ENCODE data around the gene RPL12.

The RPL12 gene

GRCh38 chr9:127450830-127451607 is at the start of gene RPL12, which contains the start of gene LRSAM1:
RPL12 (minus strand) TSS chr9:127451406; CDS start chr9:127451317, 89 bp downstream.
LRSAM1 (plus strand) TSS chr9:127451510; CDS start chr9:127454528, 3,018 bp downstream.
- DNase-seq (ENCODE audit: low spot score): peak; percentile 97

DNA sequence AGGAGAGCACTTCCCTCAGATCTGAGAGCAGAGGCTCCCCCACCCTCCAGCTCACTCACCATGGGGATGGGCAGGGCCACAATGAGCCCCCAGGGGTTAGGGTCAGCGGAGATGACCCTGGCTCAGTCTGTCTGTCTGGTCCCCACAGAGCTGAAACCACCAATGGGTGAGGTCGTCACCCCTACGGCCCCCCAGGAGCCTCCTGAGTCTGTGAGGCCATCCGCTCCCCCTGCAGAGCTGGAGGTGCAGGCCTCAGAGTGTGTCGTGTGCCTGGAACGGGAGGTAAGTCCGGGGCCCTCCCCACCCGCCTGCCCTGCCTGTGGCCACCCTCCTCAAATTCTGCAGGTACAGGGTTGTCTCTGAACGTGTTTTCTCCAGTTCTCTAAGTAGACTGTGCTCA is 49.7 kb upstream of the RPL12 start:
- DNase-seq (ENCODE audit: low spot score): no peak

- DNase-seq (ENCODE audit: low spot score): no peak
Observed at GRCh38 chr9:127500399-127500798, 49.2 kb upstream of the RPL12 start.

DNA sequence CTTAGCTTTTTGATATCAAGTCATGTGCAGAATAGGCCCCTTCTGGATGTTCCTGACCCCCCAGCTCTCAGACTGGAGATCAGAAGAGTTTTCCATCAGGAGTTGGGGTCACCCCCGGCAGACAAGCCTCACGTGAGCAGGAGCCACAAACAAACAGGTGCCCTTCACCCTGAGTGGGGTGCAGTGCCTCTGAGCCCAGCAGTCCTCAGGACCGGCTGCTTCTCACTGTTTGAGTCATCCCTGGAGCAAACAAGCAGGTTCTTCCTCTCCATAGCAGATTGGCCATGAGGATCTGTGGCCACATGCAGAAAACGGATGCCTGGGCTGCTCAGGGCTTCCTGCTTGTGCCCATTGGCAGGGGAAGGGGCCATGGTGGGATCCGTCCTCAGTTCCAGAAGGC is 47.1 kb upstream of the RPL12 start:
- no peak for DNase-seq (ENCODE audit: low spot score)

GRCh38 chr9:127497656-127498290 is 46.6 kb upstream of the RPL12 start:
- DNase-seq (ENCODE audit: low spot score): no peak

- DNase-seq (ENCODE audit: low spot score): no peak
Observed at GRCh38 chr9:127496974-127497373, 45.8 kb upstream of the RPL12 start.

- no peak for DNase-seq (ENCODE audit: low spot score)
Observed at GRCh38 chr9:127495884-127496555, 44.8 kb upstream of the RPL12 start.

DNA sequence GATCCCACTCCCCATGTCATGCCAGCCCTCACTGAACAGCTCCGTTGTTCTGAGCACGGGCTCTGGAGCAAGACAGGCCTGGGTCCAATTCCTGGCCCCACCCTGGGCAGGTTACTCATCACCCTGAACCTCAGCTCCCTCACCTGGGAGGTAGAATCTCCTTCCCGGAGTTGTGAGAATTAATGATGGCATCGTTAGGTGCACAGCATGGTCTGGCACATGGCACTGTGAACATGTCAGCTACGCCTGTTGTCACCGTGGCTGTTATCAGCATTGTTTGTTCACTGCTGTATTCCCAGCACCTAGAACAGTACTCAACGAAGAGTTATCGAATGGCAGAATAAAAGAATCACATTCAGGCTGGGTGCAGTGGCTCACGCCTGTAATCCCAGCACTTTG is 43.1 kb upstream of the RPL12 start:
- no peak for DNase-seq (ENCODE audit: low spot score)

DNA sequence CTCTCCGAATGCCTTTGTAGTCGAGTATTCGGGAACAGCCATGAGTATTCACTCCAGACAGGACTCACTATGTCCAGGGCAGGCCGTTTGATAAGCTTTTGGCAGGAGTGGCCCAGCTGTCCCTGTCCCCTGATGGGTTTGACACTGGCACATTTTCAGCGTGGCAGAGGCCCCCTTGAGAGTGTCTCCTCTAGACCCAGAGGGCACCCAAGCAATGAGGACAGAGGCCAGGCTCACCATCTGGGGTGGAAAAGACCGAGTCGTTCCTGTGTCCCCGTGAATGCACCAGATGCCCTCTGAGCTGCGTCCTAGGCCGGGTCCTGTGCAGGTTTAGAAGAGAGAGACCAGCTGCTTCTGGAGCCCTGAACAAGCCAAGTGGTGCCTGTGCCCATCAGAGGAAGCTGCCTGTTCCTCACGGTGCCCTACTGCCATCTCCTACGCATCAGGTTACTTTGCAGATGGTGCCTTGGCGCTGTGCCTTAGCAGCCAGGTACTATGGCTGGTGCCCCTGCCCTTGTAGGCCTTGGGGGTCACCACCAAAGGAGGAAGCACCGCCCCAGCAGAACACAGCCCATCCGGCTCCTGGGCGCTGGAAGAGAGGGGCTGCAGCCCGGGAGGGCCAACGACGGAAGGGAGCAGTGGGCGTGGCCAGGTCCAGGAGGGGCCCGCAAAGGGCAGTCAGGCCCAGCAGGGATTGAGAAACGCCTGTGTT is 42.5 kb upstream of the RPL12 start:
- no peak for DNase-seq (ENCODE audit: low spot score)

- DNase-seq (ENCODE audit: low spot score): no peak
Observed at GRCh38 chr9:127492616-127493015, 41.4 kb upstream of the RPL12 start.

DNA sequence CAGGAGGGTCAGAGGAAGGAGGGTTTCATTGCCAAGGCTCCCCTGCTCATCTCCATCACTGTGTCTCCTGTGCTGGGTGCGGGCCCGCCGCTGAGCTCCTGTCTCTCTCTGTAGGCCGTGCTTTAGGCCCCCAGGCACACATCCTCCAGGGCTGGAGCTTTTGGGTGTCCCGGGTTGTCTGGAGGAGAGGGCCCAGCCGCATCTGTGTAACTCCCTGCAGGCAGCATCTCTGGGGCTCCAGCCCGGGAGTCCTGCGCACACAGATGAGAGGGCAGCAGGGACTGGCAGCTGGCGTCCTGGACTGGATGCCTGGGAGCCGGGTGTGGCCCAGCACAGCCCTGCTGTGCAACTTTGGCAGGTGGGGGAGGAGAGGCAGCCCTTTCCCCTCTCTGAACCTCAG is 40.3 kb upstream of the RPL12 start:
- DNase-seq (ENCODE audit: low spot score): no peak

- no peak for DNase-seq (ENCODE audit: low spot score)
Observed at GRCh38 chr9:127490535-127491230, 39.5 kb upstream of the RPL12 start.

- DNase-seq (ENCODE audit: low spot score): no peak
Observed at GRCh38 chr9:127489471-127490115, 38.4 kb upstream of the RPL12 start.

- no peak for DNase-seq (ENCODE audit: low spot score)
Observed at GRCh38 chr9:127488946-127489345, 37.7 kb upstream of the RPL12 start.

DNA sequence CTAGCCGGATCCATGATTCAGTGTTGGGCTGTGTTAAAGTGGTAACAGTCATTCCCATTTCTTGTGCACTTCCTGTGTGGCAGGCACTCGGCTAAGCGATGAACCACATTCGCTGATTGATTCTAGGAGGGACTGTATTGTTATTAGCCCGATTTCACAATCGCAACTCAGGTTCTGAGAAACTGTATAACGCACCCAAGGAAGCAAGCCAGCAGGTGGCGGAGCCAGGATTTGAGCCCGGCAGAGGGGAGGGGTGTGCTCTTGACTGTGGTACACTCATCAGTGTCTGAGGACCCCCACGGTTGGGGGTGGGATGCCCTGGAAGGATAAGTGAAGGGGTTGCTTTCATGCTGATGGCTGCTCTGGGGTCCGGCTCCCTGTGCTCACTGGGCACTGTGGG is 34.8 kb upstream of the RPL12 start:
- no peak for DNase-seq (ENCODE audit: low spot score)

DNA sequence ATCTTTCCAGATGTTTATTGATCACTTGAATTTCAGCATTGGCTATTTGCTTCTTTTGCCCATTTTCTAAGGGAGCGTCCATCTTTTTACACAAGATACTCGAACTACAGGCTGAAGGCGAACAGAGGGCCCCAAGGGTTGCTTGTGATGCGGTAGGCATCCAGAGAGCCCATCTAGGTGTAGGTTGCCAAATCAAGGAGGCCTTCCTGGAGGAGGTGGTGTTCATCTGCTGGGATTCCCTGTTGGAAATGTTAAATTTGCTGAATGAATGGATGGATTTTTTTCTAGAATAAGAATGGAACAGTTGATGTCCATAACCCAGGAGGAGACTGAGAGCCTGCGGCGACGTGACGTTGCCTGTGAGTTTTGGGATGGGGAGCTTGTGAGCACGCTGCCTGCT is 31.5 kb upstream of the RPL12 start:
- no peak for DNase-seq (ENCODE audit: low spot score)

GRCh38 chr9:127479507-127480081 is 28.4 kb upstream of the RPL12 start:
- DNase-seq (ENCODE audit: low spot score): no peak

- no peak for DNase-seq (ENCODE audit: low spot score)
Observed at GRCh38 chr9:127474592-127474991, 23.4 kb upstream of the RPL12 start.

- DNase-seq (ENCODE audit: low spot score): no peak
Observed at GRCh38 chr9:127473932-127474331, 22.7 kb upstream of the RPL12 start.

DNA sequence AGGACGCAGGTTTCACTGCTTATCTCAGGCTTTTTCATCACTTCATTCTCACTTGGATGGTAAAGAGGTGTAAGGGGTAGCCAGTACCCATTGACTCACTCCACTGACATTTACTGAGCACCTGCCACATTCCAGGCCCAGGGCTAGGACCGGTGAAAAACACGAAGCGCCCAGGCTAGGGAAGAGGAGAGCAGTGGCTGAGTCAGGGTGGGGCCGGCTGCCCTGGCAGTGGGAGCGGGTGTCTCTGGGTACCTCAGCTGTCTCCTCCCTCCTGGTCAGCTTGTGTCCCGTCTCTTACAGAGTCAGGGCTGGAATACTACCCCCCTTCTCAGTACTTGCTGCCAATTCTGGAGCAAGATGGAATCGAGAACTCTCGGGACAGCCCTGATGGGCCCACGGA is 22.3 kb upstream of the RPL12 start:
- no peak for DNase-seq (ENCODE audit: low spot score)

DNA sequence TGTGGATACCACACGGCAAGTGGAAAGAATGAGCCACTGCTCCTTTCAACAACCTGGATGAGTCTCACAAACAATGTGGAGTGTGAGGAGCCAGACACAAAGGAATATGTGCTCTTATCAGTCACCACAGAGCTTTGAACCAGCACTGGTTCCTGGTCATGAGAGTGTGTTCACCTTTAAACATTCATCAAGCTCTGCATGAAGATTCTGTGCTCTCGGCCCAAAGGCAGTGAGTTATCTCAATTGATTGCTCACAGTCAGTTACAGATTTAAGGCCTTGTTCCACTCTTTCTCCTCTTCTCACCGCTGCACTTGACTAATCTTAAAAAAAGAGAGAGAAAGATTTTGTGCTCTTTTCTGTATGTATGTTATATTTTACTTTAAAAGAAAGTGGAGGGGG is 19.5 kb upstream of the RPL12 start:
- DNase-seq (ENCODE audit: low spot score): no peak

Measured in activated CD4-positive, alpha-beta T cell treated with anti-CD3 and anti-CD28 coated beads, Interleukin-2, Interleukin-4, amounts not matched to agents 100 ng/mL and 50 ng/mL, durations not matched to agents 16 hours and 8 hours (primary cell).